H9 (cell line): ENCODE measurements around the gene GASK1B. TPM values are rescaled to one million over a fixed set of nuclear protein-coding genes. Genes with fewer than 3 reads are reported as not detected.

Experiments used
- DNase-seq: peaks from one replicate; pipeline ENCODE4 v3.0.0-alpha.2; 2017
- H2AFZ ChIP-seq: one replicate; pipeline ENCODE4 v1.6.1; 2013; ENCODE audit warnings: mild to moderate bottlenecking, low read length, control low read depth, moderate library complexity
- H2AK5ac ChIP-seq: 2 replicates; pipeline ENCODE4 v1.6.1; 2013; ENCODE audit warnings: low read length, control low read depth, mixed read lengths; ENCODE audit not compliant: insufficient read length
- H2BK120ac ChIP-seq: one replicate; pipeline ENCODE4 v1.6.1; 2013; ENCODE audit warnings: low read depth, mild to moderate bottlenecking, low read length, control low read depth, inconsistent platforms; ENCODE audit not compliant: poor library complexity, severe bottlenecking
- H2BK12ac ChIP-seq: 2 replicates; pipeline ENCODE4 v1.6.1; 2013; ENCODE audit warnings: low read length, control low read depth, mixed read lengths, low read depth; ENCODE audit not compliant: insufficient read length
- H2BK15ac ChIP-seq: 2 replicates; pipeline ENCODE4 v1.6.1; 2013; ENCODE audit warnings: low read depth, low read length, control low read depth
- H2BK20ac ChIP-seq: one replicate; pipeline ENCODE4 v1.6.1; 2013; ENCODE audit warnings: low read depth, mild to moderate bottlenecking, low read length, control low read depth, inconsistent platforms; ENCODE audit not compliant: poor library complexity, severe bottlenecking
- H2BK5ac ChIP-seq: 2 replicates; pipeline ENCODE4 v1.6.1; 2013; ENCODE audit warnings: low read length, control low read depth, mixed read lengths; ENCODE audit not compliant: insufficient read length
- H3K14ac ChIP-seq: 2 replicates; pipeline ENCODE4 v1.6.1; 2013; ENCODE audit warnings: low read length, control low read depth; ENCODE audit not compliant: insufficient read depth
- H3K18ac ChIP-seq: 2 replicates; pipeline ENCODE4 v1.6.1; 2013; ENCODE audit warnings: low read depth, mild to moderate bottlenecking, mixed read lengths, low read length, control low read depth; ENCODE audit not compliant: insufficient read length
- H3K23ac ChIP-seq: 2 replicates; pipeline ENCODE4 v1.6.1; 2013; ENCODE audit warnings: low read length, control low read depth, mixed read lengths, low read depth; ENCODE audit not compliant: insufficient read length
- H3K23me2 ChIP-seq: 2 replicates; pipeline ENCODE4 v1.6.1; 2013; ENCODE audit warnings: low read depth, mild to moderate bottlenecking, mixed read lengths, low read length, control low read depth; ENCODE audit not compliant: insufficient read length, poor library complexity, severe bottlenecking
- H3K27ac ChIP-seq: 2 replicates; pipeline ENCODE4 v1.5.1; 2013; ENCODE audit warnings: low read length, control low read depth, mixed read lengths, low read depth; ENCODE audit not compliant: insufficient read length
- H3K27me3 ChIP-seq: 2 replicates; pipeline ENCODE4 v1.6.1; 2013; ENCODE audit warnings: low read length, control low read depth, inconsistent platforms; ENCODE audit not compliant: insufficient read depth
- H3K4ac ChIP-seq: 2 replicates; pipeline ENCODE4 v1.6.1; 2013; ENCODE audit warnings: low read depth, mild to moderate bottlenecking, control low read depth, inconsistent platforms, low read length, moderate library complexity
- H3K4me1 ChIP-seq: 2 replicates; pipeline ENCODE4 v1.6.1; 2013; ENCODE audit warnings: low read length, control low read depth, inconsistent platforms; ENCODE audit not compliant: insufficient read depth
- H3K4me2 ChIP-seq: 2 replicates; pipeline ENCODE4 v1.6.1; 2013; ENCODE audit warnings: low read length, control low read depth, mixed read lengths; ENCODE audit not compliant: insufficient read length, insufficient read depth
- H3K56ac ChIP-seq: 2 replicates; pipeline ENCODE4 v1.6.1; 2013; ENCODE audit warnings: low read depth, mild to moderate bottlenecking, mixed read lengths, low read length, control low read depth; ENCODE audit not compliant: insufficient read length
- H3K79me1 ChIP-seq: 2 replicates; pipeline ENCODE4 v1.6.1; 2013; ENCODE audit warnings: low read depth, mild to moderate bottlenecking, moderate library complexity, low read length, control low read depth, inconsistent platforms; ENCODE audit not compliant: insufficient read depth, poor library complexity, severe bottlenecking
- H3K79me2 ChIP-seq: 2 replicates; pipeline ENCODE4 v1.6.1; 2013; ENCODE audit warnings: low read length, control low read depth, inconsistent platforms; ENCODE audit not compliant: insufficient read depth
- H3K9ac ChIP-seq: 2 replicates; pipeline ENCODE4 v1.6.1; 2013; ENCODE audit warnings: low read length, control low read depth, mixed read lengths; ENCODE audit not compliant: insufficient read length; ENCODE audit errors: extremely low read depth
- H3K9me3 ChIP-seq: one replicate; pipeline ENCODE4 v1.6.1; 2013; ENCODE audit warnings: low read depth, low read length, inconsistent platforms; ENCODE audit not compliant: control insufficient read depth
- H3T11ph ChIP-seq: one replicate; pipeline ENCODE4 v1.6.1; 2013; ENCODE audit warnings: mild to moderate bottlenecking, low read length, control low read depth, inconsistent platforms
- H4K20me1 ChIP-seq: one replicate; pipeline ENCODE4 v1.6.1; 2013; ENCODE audit not compliant: control insufficient read depth, insufficient read length, insufficient read depth
- H4K5ac ChIP-seq: 2 replicates; pipeline ENCODE4 v1.6.1; 2013; ENCODE audit warnings: low read depth, mild to moderate bottlenecking, mixed read lengths, low read length, control low read depth; ENCODE audit not compliant: insufficient read length
- H4K8ac ChIP-seq: replicated peaks from 2 replicates; pipeline ENCODE4 v1.6.1; 2013; ENCODE audit warnings: low read length, control low read depth, mixed read lengths, low read depth; ENCODE audit not compliant: insufficient read length
- H4K91ac ChIP-seq: 2 replicates; pipeline ENCODE4 v1.6.1; 2013; ENCODE audit warnings: low read depth, mild to moderate bottlenecking, moderate library complexity, mixed read lengths, low read length, control low read depth; ENCODE audit not compliant: insufficient read length
- H3K27ac Mint-ChIP-seq, 3 experiments: 2 replicates in 2 of 3; 3 replicates in 1 of 3; pipeline ENCODE4 v1.8.0; 2020 to 2021; ENCODE audit warnings: mixed read lengths in 3 of 3, mild to moderate bottlenecking in 1 of 3, moderate library complexity in 1 of 3
- H3K27me3 Mint-ChIP-seq: 2 replicates; pipeline ENCODE4 v1.8.0; 2021; ENCODE audit warnings: low read depth, mild to moderate bottlenecking, moderate library complexity, mixed read lengths
- H3K36me3 Mint-ChIP-seq, 3 experiments: 2 replicates in 2 of 3; 3 replicates in 1 of 3; pipeline ENCODE4 v1.8.0; 2020 to 2021; ENCODE audit warnings: low read depth in 3 of 3, mixed read lengths in 3 of 3; ENCODE audit not compliant: insufficient read depth in 1 of 3
- H3K4me1 Mint-ChIP-seq, 2 experiments: 2 replicates each; pipeline ENCODE4 v1.8.0; 2020; ENCODE audit warnings: mixed read lengths in 2 of 2
- H3K4me3 Mint-ChIP-seq, 2 experiments: 2 replicates in 1 of 2; 3 replicates in 1 of 2; pipeline ENCODE4 v1.8.0; 2020 to 2021; ENCODE audit warnings: mild to moderate bottlenecking in 2 of 2, mixed read lengths in 2 of 2, moderate library complexity in 1 of 2
- H3K9me3 Mint-ChIP-seq, 2 experiments: 2 replicates in 1 of 2; 3 replicates in 1 of 2; pipeline ENCODE4 v1.8.0; 2020; ENCODE audit warnings: mild to moderate bottlenecking in 2 of 2, mixed read lengths in 2 of 2, moderate library complexity in 1 of 2
- CTCF ChIP-seq: fragments of 200-600 bp; sonication (generic); conservative IDR thresholded peaks from 3 replicates; pipeline ENCODE4 v1.8.0; 2021; ENCODE audit warnings: antibody characterized with exemption, mild to moderate bottlenecking
- WGBS: extraction: QIAGEN DNeasy Blood & Tissue Kit; methylation state at CpG from one replicate; pipeline ENCODE4 v1.1.7; 2013; ENCODE audit warnings: missing lambda C conversion rate, low lambda C conversion rate, mixed read lengths; ENCODE audit not compliant: insufficient read length; ENCODE audit errors: extremely low coverage; 5-methylcytosine and 5-hydroxymethylcytosine counted together
- total RNA-seq: library from RNA; stranded (reverse); gene quantifications from 2 replicates; pipeline ENCODE4 v1.2.1, GENCODE V29; 2021

GASK1B gene
- total RNA-seq, 1 experiment from 2014 or later, result not detected

GRCh38 chr4:158201322-158201721, 28.5 kb upstream of the GASK1B start:
- H3K23me2 ChIP-seq, result no peaks in the 10 kb centered on the region
- no peaks in the 10 kb centered on the region for H3K79me1 ChIP-seq
- no peak overlapping the region for H4K91ac ChIP-seq
- TF ChIP-seq CTCF, result no peak
- no peak overlapping the region for H3K18ac ChIP-seq
- no peak overlapping the region for H3K14ac ChIP-seq
- no peak overlapping the region for H2BK5ac ChIP-seq
- WGBS, result no CpG with 5 or more reads among the region's 4 CpGs
- no peak overlapping the region for H3K56ac ChIP-seq
- H3K23ac ChIP-seq, result no peak overlapping the region
- no peak overlapping the region for H3K4ac ChIP-seq
- H4K8ac ChIP-seq, result no peak overlapping the region
- no peak overlapping the region for H3K4me2 ChIP-seq
- Mint-ChIP-seq H3K4me3 (no peak overlapping the region), H3K27ac (no peak overlapping the region), H3K9me3 (peaks cover 0 to 5% of the 10 kb centered on the region in 2 experiments; a peak in 3 of 5 replicates), H3K27me3 (no peaks in the 10 kb centered on the region), H3K36me3 (no peaks in the 10 kb centered on the region), H3K4me1 (no peaks in the 10 kb centered on the region)
- H3T11ph ChIP-seq, result no peak overlapping the region
- no peak overlapping the region for H4K5ac ChIP-seq
- no peak overlapping the region for H2AFZ ChIP-seq
- H2AK5ac ChIP-seq, result no peak overlapping the region
- no peak overlapping the region for H2BK20ac ChIP-seq
- DNase-seq, result no peak
- H2BK120ac ChIP-seq, result no peak overlapping the region
- H2BK15ac ChIP-seq, result no peak overlapping the region
- H4K20me1 ChIP-seq, result no peaks in the 10 kb centered on the region
- H3K27me3 ChIP-seq, result no peaks in the 10 kb centered on the region
- no peak overlapping the region for H2BK12ac ChIP-seq
- H3K4me1 ChIP-seq, result no peaks in the 10 kb centered on the region
- no peaks in the 10 kb centered on the region for H3K9me3 ChIP-seq
- no peak overlapping the region for H3K27ac ChIP-seq
- no peaks in the 10 kb centered on the region for H3K79me2 ChIP-seq
- no peak overlapping the region for H3K9ac ChIP-seq
